ENCODE data around the gene SLFNL1. TPM values are rescaled to one million over a fixed set of nuclear protein-coding genes. Genes with fewer than 3 reads are reported as not detected.

The SLFNL1 gene
- total RNA-seq, 1 experiment from 2014 or later = 0.39 TPM

DNA sequence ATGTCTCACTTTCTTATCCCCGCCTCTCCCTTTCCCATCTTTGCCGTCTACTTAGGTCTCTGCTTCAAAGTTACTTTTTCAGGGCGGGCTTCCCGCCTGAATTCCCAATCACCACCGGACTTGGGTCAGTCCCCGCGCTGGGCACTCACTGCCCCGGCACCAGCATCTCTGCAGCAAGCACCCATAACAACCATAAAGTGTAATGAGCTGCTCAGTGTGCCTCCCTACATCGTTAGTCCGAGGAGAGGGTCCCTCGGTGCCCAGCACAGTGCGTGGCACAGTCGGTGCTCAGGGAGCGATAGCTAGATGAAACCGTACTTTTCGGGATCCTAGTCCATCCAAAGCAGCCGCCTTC is 42.7 kb downstream of the SLFNL1 start:
- POLR2A ChIA-PET (ENCODE audit: low non-redundant PET) = no interaction called here
- peaks cover 4% of the 10 kb centered on the region for H3K36me3 ChIP-seq (ENCODE audit: insufficient read depth, low read length, poor library complexity, severe bottlenecking)
- H3K27ac ChIP-seq (ENCODE audit: low read depth, low read length, poor library complexity, severe bottlenecking) = peak overlapping the region; percentile 94
- H3K4me1 ChIP-seq (ENCODE audit: insufficient read depth, low read length, poor library complexity, severe bottlenecking) = peaks cover 10% of the 10 kb centered on the region
- H3K4me3 ChIP-seq (ENCODE audit: low read depth, low read length, poor library complexity, severe bottlenecking) = peak overlapping the region; percentile 62
- no peaks in the 10 kb centered on the region for H3K9me3 ChIP-seq (ENCODE audit: low read depth, low read length, poor library complexity, severe bottlenecking)
- BruUV-seq (replicated peaks) = no TSS peak
- no peak for TF ChIP-seq EZH2 (IDR thresholded peaks at IDR 0.05; ENCODE audit: borderline replicate concordance, low read depth, low read length, poor library complexity, severe bottlenecking)
- TF ChIP-seq, protein P1, sequence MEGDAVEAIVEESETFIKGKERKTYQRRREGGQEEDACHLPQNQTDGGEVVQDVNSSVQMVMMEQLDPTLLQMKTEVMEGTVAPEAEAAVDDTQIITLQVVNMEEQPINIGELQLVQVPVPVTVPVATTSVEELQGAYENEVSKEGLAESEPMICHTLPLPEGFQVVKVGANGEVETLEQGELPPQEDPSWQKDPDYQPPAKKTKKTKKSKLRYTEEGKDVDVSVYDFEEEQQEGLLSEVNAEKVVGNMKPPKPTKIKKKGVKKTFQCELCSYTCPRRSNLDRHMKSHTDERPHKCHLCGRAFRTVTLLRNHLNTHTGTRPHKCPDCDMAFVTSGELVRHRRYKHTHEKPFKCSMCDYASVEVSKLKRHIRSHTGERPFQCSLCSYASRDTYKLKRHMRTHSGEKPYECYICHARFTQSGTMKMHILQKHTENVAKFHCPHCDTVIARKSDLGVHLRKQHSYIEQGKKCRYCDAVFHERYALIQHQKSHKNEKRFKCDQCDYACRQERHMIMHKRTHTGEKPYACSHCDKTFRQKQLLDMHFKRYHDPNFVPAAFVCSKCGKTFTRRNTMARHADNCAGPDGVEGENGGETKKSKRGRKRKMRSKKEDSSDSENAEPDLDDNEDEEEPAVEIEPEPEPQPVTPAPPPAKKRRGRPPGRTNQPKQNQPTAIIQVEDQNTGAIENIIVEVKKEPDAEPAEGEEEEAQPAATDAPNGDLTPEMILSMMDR (conservative IDR thresholded peaks at IDR 0.05; ENCODE audit: low read depth, low read length) = no peak
- CTCF ChIA-PET = no interaction called here
- DNase-seq (ENCODE audit: low spot score) = no peak
- intact Hi-C loops (cut with micrococcal nuclease; ENCODE audit: unreplicated experiment) = no loop called here
- H3K27me3 ChIP-seq (replicated peaks; ENCODE audit: insufficient read depth, low read depth, low read length, poor library complexity) = no peaks in the 10 kb centered on the region

DNA sequence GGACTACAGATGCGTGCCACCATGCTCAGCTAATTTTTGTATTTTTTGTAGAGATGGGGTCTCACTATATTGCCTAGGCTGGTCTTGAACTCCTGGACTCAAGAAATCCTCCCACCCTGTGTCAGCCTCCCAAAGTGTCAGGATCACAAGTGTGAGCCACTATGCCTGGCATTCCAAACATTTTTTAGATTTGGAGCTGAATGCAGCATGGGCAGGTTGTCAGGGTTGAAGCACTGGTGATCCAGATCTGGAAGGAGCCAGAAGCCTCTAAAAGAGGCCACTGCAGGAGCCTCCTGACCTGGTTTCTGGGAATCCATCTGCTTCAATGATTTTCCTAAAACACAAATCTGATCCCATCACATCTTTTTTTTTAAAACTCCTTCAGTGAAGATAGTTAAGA is 43.8 kb downstream of the SLFNL1 start:
- H3K4me3 ChIP-seq (ENCODE audit: low read depth, low read length, poor library complexity, severe bottlenecking) = no peak overlapping the region
- CTCF ChIA-PET = no interaction called here
- no peak for TF ChIP-seq EZH2 (IDR thresholded peaks at IDR 0.05; ENCODE audit: borderline replicate concordance, low read depth, low read length, poor library complexity, severe bottlenecking)
- TF ChIP-seq, protein P1 (conservative IDR thresholded peaks at IDR 0.05; ENCODE audit: low read depth, low read length) = no peak
- no peak overlapping the region for H3K27ac ChIP-seq (ENCODE audit: low read depth, low read length, poor library complexity, severe bottlenecking)
- H3K36me3 ChIP-seq (ENCODE audit: insufficient read depth, low read length, poor library complexity, severe bottlenecking) = no peaks in the 10 kb centered on the region
- H3K4me1 ChIP-seq (ENCODE audit: insufficient read depth, low read length, poor library complexity, severe bottlenecking) = peaks cover 10% of the 10 kb centered on the region
- intact Hi-C loops (cut with micrococcal nuclease; ENCODE audit: unreplicated experiment) = no loop called here
- POLR2A ChIA-PET (ENCODE audit: low non-redundant PET) = interaction anchor here (0.6 kb wide), 1 partner anchor 603 kb away, joined by 3 read pairs; no protein-coding TSS in a partner anchor
- DNase-seq (ENCODE audit: low spot score) = no peak
- BruUV-seq (replicated peaks) = no TSS peak
- H3K9me3 ChIP-seq (ENCODE audit: low read depth, low read length, poor library complexity, severe bottlenecking) = no peaks in the 10 kb centered on the region
- no peaks in the 10 kb centered on the region for H3K27me3 ChIP-seq (replicated peaks; ENCODE audit: insufficient read depth, low read depth, low read length, poor library complexity)

DNA sequence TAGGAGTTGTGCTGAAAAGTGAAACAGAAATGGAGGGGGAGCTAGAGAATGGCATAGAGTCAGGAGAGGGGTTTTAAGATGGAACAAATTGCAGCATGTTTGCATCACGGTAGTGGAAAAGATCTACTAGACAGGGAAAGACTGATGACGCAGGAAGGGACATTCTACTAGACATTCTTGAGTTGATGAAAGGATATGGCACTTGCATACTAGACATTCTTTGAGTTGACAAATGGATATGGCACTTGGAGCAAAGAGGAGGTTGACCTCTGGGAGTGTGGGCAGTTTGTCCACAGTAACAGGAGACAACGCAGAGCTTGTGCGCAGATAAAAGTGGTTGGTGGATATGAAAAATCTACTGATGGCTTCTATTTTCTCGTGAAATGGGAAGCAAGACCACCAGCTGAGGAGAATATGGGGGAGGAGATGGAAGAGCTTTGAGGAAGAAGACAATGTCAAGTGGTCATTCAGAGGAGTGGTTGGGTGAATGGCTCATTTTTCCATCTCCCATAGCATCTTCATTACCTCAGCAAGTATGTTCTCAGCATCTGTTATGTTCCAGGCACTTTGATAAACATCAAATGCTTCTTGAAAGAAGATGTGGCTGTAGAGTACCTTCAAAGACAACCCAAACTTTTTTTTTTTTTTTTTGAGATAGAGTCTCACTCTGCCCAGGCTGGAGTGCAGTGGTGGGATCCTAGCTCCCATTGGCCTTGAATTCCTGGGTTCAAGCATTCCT is 44.4 kb downstream of the SLFNL1 start:
- no peaks in the 10 kb centered on the region for H3K36me3 ChIP-seq (ENCODE audit: insufficient read depth, low read length, poor library complexity, severe bottlenecking)
- H3K4me3 ChIP-seq (ENCODE audit: low read depth, low read length, poor library complexity, severe bottlenecking) = no peak overlapping the region
- no TSS peak for BruUV-seq (replicated peaks)
- H3K27me3 ChIP-seq (replicated peaks; ENCODE audit: insufficient read depth, low read depth, low read length, poor library complexity) = no peaks in the 10 kb centered on the region
- ChIA-PET POLR2A (ENCODE audit: low non-redundant PET) (interaction anchor here (0.9 kb wide), 1 partner anchor 585 kb away, joined by 17 read pairs; no protein-coding TSS in a partner anchor), CTCF (no interaction called here)
- intact Hi-C loops (cut with micrococcal nuclease; ENCODE audit: unreplicated experiment) = no loop called here
- H3K4me1 ChIP-seq (ENCODE audit: insufficient read depth, low read length, poor library complexity, severe bottlenecking) = peaks cover 9% of the 10 kb centered on the region
- no peaks in the 10 kb centered on the region for H3K9me3 ChIP-seq (ENCODE audit: low read depth, low read length, poor library complexity, severe bottlenecking)
- TF ChIP-seq EZH2 (IDR thresholded peaks at IDR 0.05; ENCODE audit: borderline replicate concordance, low read depth, low read length, poor library complexity, severe bottlenecking) = no peak
- TF ChIP-seq, protein P1 (conservative IDR thresholded peaks at IDR 0.05; ENCODE audit: low read depth, low read length) = no peak
- no peak overlapping the region for H3K27ac ChIP-seq (ENCODE audit: low read depth, low read length, poor library complexity, severe bottlenecking)
- DNase-seq (ENCODE audit: low spot score) = no peak
